ENCODE measurements around the gene SLC17A2.

The SLC17A2 gene

DNA sequence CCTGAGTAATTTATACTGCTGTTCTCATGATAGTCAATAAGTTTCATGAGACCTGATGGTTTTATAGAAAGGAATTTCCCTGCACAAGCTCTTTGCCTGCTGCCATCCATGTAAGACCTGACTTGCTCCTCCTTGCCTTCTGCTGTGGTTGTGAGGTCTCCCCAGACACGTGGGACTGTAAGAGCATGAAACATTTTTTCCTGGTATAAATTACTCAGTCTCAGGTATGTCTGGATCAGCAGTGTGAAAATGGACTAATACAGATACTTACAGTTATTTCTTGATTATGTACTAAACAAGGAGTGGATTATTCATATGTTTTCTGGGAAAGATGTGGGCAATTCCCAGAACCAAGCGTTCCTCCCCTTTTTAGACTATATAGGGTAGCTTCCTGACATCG lies 30.2 kb upstream of the SLC17A2 start:
- TF ChIP-seq ZNF274 (IDR thresholded peaks at IDR 0.05; ENCODE audit: low read depth, low read length) (no peak), YY1 (IDR thresholded peaks at IDR 0.05; ENCODE audit: insufficient read depth, insufficient read length) (no peak), SUZ12 (IDR thresholded peaks at IDR 0.05; ENCODE audit: extremely low read depth, insufficient read depth, insufficient read length) (no peak)
- Histone ChIP-seq H3K9ac (ENCODE audit: insufficient read length, low read depth) (no peak overlapping the region), H3K9me3 (ENCODE audit: insufficient read depth, low read length) (peaks cover 17% of the 10 kb centered on the region; the same call in 1 of the 2 replicates), H3K36me3 (ENCODE audit: insufficient read depth, insufficient read length, low read length) (no peaks in the 10 kb centered on the region), H3K4me1 (ENCODE audit: insufficient read depth, insufficient read length) (no peaks in the 10 kb centered on the region), H3K4me3 (ENCODE audit: insufficient read length, low read depth) (no peak overlapping the region), H3K27me3 (ENCODE audit: insufficient read depth, insufficient read length) (no peaks in the 10 kb centered on the region)
- DNase-seq (ENCODE audit: low read depth, low spot score), result no peak

DNA sequence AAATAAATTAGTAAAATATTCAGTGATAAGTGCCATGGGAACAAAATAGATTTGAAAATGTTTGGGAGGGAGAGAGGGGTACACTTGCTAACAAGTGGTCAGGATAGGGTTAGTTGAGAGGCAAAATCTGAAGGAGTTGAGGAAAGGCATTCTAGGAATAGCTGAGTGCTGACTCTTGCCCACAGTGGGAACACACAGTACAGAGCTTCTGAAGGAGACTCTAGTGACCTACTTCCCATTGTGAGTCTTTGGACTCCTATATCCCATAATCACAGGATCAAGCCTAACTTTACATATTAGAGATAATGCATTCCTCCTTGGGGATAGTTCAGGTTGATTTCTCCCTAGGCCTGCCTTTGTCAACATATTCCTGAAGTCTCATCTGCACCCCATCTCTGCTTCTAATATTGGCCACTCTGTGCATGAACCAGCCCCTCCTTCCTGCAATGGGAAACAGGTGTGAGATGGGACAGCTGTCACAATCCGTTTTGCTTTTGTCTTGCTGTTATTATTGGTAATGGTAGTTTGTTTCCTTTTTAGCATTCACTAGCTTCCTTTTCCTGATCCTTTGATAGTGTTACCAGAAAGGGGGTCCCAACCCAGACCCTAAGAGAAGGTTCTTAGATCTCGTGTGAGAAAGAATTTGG lies 29.5 kb upstream of the SLC17A2 start:
- Histone ChIP-seq H3K9me3 (ENCODE audit: insufficient read depth, low read length) (peaks cover 17% of the 10 kb centered on the region; the same call in 1 of the 2 replicates), H3K9ac (ENCODE audit: insufficient read length, low read depth) (no peak overlapping the region), H3K27me3 (ENCODE audit: insufficient read depth, insufficient read length) (no peaks in the 10 kb centered on the region), H3K4me1 (ENCODE audit: insufficient read depth, insufficient read length) (no peaks in the 10 kb centered on the region), H3K36me3 (ENCODE audit: insufficient read depth, insufficient read length, low read length) (no peaks in the 10 kb centered on the region), H3K4me3 (ENCODE audit: insufficient read length, low read depth) (no peak overlapping the region)
- no peak for TF ChIP-seq ZNF274 (IDR thresholded peaks at IDR 0.05; ENCODE audit: low read depth, low read length)
- TF ChIP-seq SUZ12 (IDR thresholded peaks at IDR 0.05; ENCODE audit: extremely low read depth, insufficient read depth, insufficient read length), result no peak
- TF ChIP-seq YY1 (IDR thresholded peaks at IDR 0.05; ENCODE audit: insufficient read depth, insufficient read length), result no peak
- no peak for DNase-seq (ENCODE audit: low read depth, low spot score)

DNA sequence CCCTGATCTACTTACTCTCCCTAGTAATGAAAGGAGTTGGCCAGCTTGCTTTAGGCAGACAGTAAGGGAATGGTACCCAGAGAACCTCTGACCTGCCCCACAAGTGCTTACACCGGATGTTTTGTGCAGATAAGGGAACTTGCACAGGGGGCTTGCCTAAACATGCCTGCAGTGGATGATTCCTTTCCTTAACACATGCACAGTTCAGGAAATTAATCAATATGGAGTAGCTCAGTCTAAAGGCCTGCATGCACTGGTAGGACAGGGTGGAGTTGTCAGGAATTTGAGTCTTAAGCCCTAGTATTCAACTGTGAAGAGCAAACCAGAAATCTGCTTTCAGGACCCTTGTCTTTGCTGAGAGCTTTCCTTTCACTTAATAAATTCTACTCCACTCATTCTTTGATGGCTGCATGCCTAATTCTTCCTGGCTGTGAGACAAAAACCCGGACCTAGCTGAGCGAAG lies 28.2 kb upstream of the SLC17A2 start:
- no peak for TF ChIP-seq YY1 (IDR thresholded peaks at IDR 0.05; ENCODE audit: insufficient read depth, insufficient read length)
- no peak for TF ChIP-seq ZNF274 (IDR thresholded peaks at IDR 0.05; ENCODE audit: low read depth, low read length)
- no peak for TF ChIP-seq SUZ12 (IDR thresholded peaks at IDR 0.05; ENCODE audit: extremely low read depth, insufficient read depth, insufficient read length)
- H3K9ac ChIP-seq (ENCODE audit: insufficient read length, low read depth), result no peak overlapping the region
- H3K4me3 ChIP-seq (ENCODE audit: insufficient read length, low read depth), result no peak overlapping the region
- H3K27me3 ChIP-seq (ENCODE audit: insufficient read depth, insufficient read length), result no peaks in the 10 kb centered on the region
- no peak for DNase-seq (ENCODE audit: low read depth, low spot score)
- H3K36me3 ChIP-seq (ENCODE audit: insufficient read depth, insufficient read length, low read length), result no peaks in the 10 kb centered on the region
- H3K4me1 ChIP-seq (ENCODE audit: insufficient read depth, insufficient read length), result no peaks in the 10 kb centered on the region
- H3K9me3 ChIP-seq (ENCODE audit: insufficient read depth, low read length), result peaks cover 17% of the 10 kb centered on the region; the same call in 1 of the 2 replicates

DNA sequence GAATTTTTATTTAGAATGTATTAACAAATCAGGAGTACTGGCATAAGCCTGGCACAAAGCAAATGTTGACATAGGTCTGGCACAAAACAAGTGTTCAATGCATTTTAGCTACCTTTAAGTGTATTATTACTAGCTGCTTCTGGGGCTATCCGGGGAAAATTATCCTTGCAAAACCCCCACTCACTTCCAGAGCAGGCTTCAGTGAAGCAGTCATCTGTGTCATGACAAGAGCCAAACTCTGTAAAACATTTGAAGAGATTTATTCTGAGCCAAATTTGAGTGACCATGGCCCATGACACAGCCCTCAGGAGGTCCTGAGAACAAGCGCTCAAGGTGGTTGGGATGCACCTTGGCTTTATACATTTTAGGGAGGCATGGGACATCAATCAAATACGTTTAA lies 25.7 kb upstream of the SLC17A2 start:
- no peak overlapping the region for H3K4me3 ChIP-seq (ENCODE audit: insufficient read length, low read depth)
- no peaks in the 10 kb centered on the region for H3K27me3 ChIP-seq (ENCODE audit: insufficient read depth, insufficient read length)
- TF ChIP-seq SUZ12 (IDR thresholded peaks at IDR 0.05; ENCODE audit: extremely low read depth, insufficient read depth, insufficient read length) (no peak), YY1 (IDR thresholded peaks at IDR 0.05; ENCODE audit: insufficient read depth, insufficient read length) (no peak), ZNF274 (IDR thresholded peaks at IDR 0.05; ENCODE audit: low read depth, low read length) (no peak)
- no peak for DNase-seq (ENCODE audit: low read depth, low spot score)
- H3K9me3 ChIP-seq (ENCODE audit: insufficient read depth, low read length), result peaks cover 17% of the 10 kb centered on the region; the same call in 1 of the 2 replicates
- no peaks in the 10 kb centered on the region for H3K36me3 ChIP-seq (ENCODE audit: insufficient read depth, insufficient read length, low read length)
- no peaks in the 10 kb centered on the region for H3K4me1 ChIP-seq (ENCODE audit: insufficient read depth, insufficient read length)
- no peak overlapping the region for H3K9ac ChIP-seq (ENCODE audit: insufficient read length, low read depth)

DNA sequence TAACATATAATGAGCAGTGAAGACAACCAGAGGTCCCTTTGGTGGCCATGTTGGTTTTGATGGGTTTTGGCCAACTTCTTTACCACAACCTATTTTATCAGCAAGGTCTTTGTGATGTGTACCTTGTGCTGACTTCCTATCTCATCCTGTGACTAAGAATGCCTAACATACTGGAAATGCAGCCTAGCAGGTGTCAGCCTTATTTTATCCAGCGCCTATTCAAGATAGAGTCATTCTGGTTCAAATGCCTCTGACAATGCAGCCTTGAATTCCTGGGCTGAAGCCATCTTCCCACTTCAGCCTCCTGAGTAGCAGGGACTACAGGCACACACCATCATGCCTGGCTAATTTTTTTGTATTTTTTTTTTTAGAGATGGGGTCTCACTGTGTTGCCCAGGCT lies 24.3 kb upstream of the SLC17A2 start:
- no peak for DNase-seq (ENCODE audit: low read depth, low spot score)
- no peaks in the 10 kb centered on the region for H3K27me3 ChIP-seq (ENCODE audit: insufficient read depth, insufficient read length)
- TF ChIP-seq SUZ12 (IDR thresholded peaks at IDR 0.05; ENCODE audit: extremely low read depth, insufficient read depth, insufficient read length) (no peak), YY1 (IDR thresholded peaks at IDR 0.05; ENCODE audit: insufficient read depth, insufficient read length) (no peak)
- H3K4me1 ChIP-seq (ENCODE audit: insufficient read depth, insufficient read length), result no peaks in the 10 kb centered on the region
- H3K9me3 ChIP-seq (ENCODE audit: insufficient read depth, low read length), result peaks cover 13% of the 10 kb centered on the region; the same call in 1 of the 2 replicates
- no peak overlapping the region for H3K4me3 ChIP-seq (ENCODE audit: insufficient read length, low read depth)
- H3K9ac ChIP-seq (ENCODE audit: insufficient read length, low read depth), result no peak overlapping the region
- H3K36me3 ChIP-seq (ENCODE audit: insufficient read depth, insufficient read length, low read length), result no peaks in the 10 kb centered on the region

DNA sequence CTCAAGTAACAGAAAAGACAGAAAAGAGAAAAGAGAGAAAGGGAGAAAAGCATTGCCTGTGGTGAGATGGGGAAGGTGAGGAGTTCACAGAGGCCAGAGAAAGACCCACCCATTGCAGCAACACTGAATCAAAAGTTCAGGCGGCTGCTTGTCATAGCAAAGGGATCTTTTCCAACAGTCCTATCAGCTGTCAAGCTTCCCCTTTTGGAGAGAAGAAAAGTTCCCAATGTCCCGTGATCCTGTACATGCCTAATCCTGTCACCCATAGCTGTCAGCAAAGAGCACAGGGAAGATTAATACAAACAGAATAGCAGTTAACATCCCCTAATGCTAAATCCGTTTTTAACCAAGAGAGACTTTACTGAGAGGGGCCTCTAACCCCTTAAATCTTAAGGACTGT lies 23.2 kb upstream of the SLC17A2 start:
- TF ChIP-seq ZNF274 (IDR thresholded peaks at IDR 0.05; ENCODE audit: low read depth, low read length) (no peak), YY1 (IDR thresholded peaks at IDR 0.05; ENCODE audit: insufficient read depth, insufficient read length) (no peak), SUZ12 (IDR thresholded peaks at IDR 0.05; ENCODE audit: extremely low read depth, insufficient read depth, insufficient read length) (no peak)
- no peaks in the 10 kb centered on the region for H3K27me3 ChIP-seq (ENCODE audit: insufficient read depth, insufficient read length)
- H3K9ac ChIP-seq (ENCODE audit: insufficient read length, low read depth), result no peak overlapping the region
- no peak overlapping the region for H3K4me3 ChIP-seq (ENCODE audit: insufficient read length, low read depth)
- no peak for DNase-seq (ENCODE audit: low read depth, low spot score)
- H3K36me3 ChIP-seq (ENCODE audit: insufficient read depth, insufficient read length, low read length), result no peaks in the 10 kb centered on the region
- H3K9me3 ChIP-seq (ENCODE audit: insufficient read depth, low read length), result peaks cover 8% of the 10 kb centered on the region; the same call in 1 of the 2 replicates
- no peaks in the 10 kb centered on the region for H3K4me1 ChIP-seq (ENCODE audit: insufficient read depth, insufficient read length)

DNA sequence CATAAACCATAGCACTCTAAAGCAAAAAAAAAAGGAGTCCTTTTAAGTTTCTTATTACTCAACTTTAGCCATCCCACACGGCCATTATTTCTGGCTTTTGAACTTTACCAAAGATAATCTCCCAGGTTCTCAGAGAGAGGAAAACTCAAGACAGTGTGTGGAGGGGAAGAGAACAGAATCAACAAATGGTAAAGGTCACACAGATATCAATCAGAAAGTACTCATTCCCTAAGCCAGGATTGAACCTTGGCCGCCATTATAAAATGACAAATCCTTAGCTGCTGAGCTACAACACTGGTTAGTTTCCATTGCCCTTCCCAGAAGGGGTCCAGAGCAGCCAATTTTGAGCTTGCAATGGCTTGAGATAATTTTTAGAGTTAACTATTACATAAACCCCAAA lies 22.0 kb upstream of the SLC17A2 start:
- H3K36me3 ChIP-seq (ENCODE audit: insufficient read depth, insufficient read length, low read length), result no peaks in the 10 kb centered on the region
- no peak for TF ChIP-seq YY1 (IDR thresholded peaks at IDR 0.05; ENCODE audit: insufficient read depth, insufficient read length)
- H3K4me1 ChIP-seq (ENCODE audit: insufficient read depth, insufficient read length), result no peaks in the 10 kb centered on the region
- DNase-seq (ENCODE audit: low read depth, low spot score), result no peak
- H3K27me3 ChIP-seq (ENCODE audit: insufficient read depth, insufficient read length), result no peaks in the 10 kb centered on the region
- H3K9me3 ChIP-seq (ENCODE audit: insufficient read depth, low read length), result no peaks in the 10 kb centered on the region
- H3K4me3 ChIP-seq (ENCODE audit: insufficient read length, low read depth), result no peak overlapping the region
- H3K9ac ChIP-seq (ENCODE audit: insufficient read length, low read depth), result no peak overlapping the region
